ENCODE measurements around the gene BTC.

DNA sequence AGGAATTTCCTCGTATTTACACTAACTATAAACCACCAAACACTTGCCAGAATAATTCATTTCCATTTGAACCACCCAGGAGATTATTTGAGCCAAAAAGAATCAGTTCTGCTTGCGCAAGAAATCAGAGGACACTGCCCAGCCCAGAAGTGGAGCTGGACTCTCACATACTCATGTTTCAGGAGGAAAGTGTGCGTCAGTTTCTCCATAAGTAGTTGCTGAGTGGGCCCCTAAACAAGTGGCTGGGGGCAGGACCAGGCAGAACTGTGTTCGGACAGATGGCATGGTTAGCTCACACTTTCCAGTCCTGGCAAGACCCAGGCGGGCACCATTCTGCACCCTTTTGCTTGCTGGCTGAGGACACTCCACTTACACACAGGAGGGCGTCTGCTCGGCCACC, 38.8 kb downstream of the BTC start:
- TF ChIP-seq, protein P1, sequence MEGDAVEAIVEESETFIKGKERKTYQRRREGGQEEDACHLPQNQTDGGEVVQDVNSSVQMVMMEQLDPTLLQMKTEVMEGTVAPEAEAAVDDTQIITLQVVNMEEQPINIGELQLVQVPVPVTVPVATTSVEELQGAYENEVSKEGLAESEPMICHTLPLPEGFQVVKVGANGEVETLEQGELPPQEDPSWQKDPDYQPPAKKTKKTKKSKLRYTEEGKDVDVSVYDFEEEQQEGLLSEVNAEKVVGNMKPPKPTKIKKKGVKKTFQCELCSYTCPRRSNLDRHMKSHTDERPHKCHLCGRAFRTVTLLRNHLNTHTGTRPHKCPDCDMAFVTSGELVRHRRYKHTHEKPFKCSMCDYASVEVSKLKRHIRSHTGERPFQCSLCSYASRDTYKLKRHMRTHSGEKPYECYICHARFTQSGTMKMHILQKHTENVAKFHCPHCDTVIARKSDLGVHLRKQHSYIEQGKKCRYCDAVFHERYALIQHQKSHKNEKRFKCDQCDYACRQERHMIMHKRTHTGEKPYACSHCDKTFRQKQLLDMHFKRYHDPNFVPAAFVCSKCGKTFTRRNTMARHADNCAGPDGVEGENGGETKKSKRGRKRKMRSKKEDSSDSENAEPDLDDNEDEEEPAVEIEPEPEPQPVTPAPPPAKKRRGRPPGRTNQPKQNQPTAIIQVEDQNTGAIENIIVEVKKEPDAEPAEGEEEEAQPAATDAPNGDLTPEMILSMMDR (IDR thresholded peaks at IDR 0.05; ENCODE audit: low read depth, low read length) = no peak
- TF ChIP-seq EZH2phosphoT487 (IDR thresholded peaks at IDR 0.05; ENCODE audit: low read depth) = no peak

Data from OCI-LY3 (cell line).